ENCODE results near the gene SMURF2. TPM values are rescaled to one million over a fixed set of nuclear protein-coding genes. Genes with fewer than 3 reads are reported as not detected.

The SMURF2 gene
- total RNA-seq, 1 donor from 2014 or later: 7.5 TPM

GRCh38 chr17:64502021-64502420, 160.1 kb downstream of the SMURF2 start:
- no peak for ATAC-seq

DNA sequence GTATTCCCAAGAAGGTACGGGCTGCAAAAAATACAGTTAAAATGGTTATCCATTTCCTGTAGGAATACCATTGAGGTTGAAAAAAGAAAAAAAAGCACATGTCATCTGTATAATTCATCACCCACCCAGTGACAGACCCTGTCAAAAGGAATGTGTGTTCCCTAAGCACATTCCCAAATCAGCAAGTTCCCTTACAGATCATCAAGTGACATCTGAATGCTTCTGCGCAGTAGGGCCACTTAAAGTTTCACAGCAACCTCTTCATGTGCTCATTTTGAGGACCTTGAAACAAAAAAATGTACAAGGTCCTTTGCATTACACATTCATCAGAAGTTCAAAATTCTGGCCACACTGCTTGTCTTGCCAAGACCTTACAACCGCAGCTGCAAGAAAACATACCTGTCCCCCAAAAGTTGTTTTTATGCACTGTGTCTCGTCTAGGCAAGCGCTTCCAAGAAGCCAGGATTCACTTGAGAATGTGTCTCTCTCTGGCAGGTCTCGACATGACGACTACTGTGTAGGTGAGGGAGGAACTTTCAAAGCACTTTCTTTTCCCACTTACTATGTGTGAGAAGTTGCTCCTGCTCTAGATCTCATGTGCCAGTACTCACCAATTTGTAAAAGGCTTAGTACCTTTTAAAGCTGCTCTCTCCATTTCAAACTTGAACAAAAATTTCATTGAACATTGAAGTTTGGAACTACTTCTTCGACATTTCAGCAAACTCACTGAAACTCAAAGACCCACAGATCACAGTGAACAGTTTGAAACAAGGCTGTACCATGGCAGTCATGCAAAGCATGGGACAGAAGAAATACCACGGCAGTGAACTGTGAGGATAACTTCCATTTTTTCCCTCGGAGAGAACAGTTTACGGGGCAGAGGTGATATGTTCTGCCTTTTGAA, 161.0 kb downstream of the SMURF2 start:
- no peak for ATAC-seq

GRCh38 chr17:64500487-64500859, 161.6 kb downstream of the SMURF2 start:
- ATAC-seq: no peak

DNA sequence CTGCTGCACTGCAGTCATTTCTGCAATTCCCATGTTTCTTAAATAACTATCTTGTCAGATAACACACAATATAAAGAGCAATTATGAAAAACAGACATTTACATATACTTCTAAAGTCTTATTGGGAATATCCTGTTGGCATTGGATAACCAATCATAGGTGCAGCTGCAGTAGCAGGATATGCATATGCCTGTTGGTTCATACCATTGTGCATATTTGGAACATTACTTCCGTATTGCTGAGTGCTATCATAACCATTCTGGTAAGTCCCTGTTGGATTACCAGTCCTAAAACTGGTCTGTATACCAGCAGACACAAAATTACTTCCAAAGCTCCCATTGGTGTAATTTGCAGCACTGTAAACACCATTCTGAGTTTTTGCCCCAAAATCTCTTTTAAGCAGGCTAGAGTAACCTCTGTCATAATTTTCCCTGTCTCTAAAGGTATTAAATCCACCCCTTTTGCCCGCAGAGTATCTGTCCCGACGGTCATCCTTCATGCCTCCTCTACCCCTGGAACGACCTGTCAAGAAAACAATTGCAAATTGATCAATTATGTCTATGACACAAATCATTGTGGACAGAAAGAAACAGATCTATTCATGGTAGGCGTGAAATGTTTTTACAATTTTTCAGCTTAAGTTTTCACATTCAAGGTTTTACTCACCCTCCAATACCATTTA, 162.2 kb downstream of the SMURF2 start:
- ATAC-seq: peak; percentile 40

GRCh38 chr17:64498308-64499203, 163.6 kb downstream of the SMURF2 start:
- ATAC-seq: no peak

- no peak for ATAC-seq
These were observed 164.5 kb downstream of the SMURF2 start for GRCh38 chr17:64497565-64498035.

GRCh38 chr17:64496786-64497564, 165.1 kb downstream of the SMURF2 start, which contains the start of gene POLG2:
TSS of gene POLG2 (minus strand) at chr17:64497054. CDS start at chr17:64496968, 86 bp downstream.
- peak; percentile 90 for ATAC-seq

DNA sequence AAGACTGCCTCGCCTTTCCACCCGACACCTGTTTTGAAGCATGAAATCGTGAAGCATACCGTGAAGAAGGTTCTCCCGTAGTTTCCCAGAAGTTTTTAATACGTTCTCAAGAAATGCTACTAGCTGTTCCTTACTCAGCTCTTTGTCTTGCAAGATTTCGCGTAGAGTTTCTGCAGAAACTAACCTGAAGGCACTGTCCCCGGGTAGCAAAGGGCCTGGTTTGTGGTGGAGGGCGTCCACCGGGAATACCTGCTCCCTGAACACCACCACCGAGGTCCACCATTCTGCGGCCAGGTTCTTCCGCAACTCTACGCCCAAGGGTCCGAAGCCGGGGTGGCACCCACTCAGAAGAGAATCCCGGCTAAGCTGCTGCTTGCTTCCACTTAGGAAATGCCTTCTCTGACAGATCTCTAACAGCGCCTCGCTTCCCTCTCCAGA, 165.7 kb downstream of the SMURF2 start:
- ATAC-seq: peak; percentile 25

Other genes starting within 250 kb of the SMURF2 start
- gene MILR1, start 213.2 kb downstream of the SMURF2 start, total RNA-seq: 3.5 TPM
- 4.7 TPM for gene POLG2, start 165.3 kb downstream of the SMURF2 start, total RNA-seq
- 351 TPM for gene DDX5, start 156.0 kb downstream of the SMURF2 start, total RNA-seq
- 16.2 TPM for gene CEP95, start 155.3 kb downstream of the SMURF2 start, total RNA-seq

Data from esophagus mucosa (tissue), 1 donor.